Heart right ventricle (tissue), 16 donors: ENCODE data around the gene EVI5L. TPM values are rescaled to one million over a fixed set of nuclear protein-coding genes. Genes with fewer than 3 reads are reported as not detected.

Experiments used
- ATAC-seq, 8 donors: fragments of 200-7000 bp; cut with Tn5 transposase; one replicate each; pipeline ENCODE4 v1.9.1; 2020; ENCODE audit warnings: mild to moderate bottlenecking in 8 of 8, moderate library complexity in 8 of 8, moderate number of reproducible peaks in 1 of 8
- DNase-seq, 2 donors: peaks; one replicate each; pipeline ENCODE4 v3.0.0-alpha.2; 2020
- H3K27ac ChIP-seq, 10 donors: fragments of 200-600 bp; sonication (generic) in 2 of 10; one replicate each; pipeline versions ENCODE4 v1.5.0 to v1.8.0; 2020 to 2022; ENCODE audit warnings: mild to moderate bottlenecking in 3 of 10
- H3K27me3 ChIP-seq, 7 donors: fragments of 200-600 bp; one replicate each; pipeline ENCODE4 v1.8.0; 2021 to 2022; ENCODE audit warnings: mild to moderate bottlenecking in 2 of 7
- H3K36me3 ChIP-seq, 9 donors: fragments of 200-600 bp; sonication (generic) in 1 of 9; one replicate each; pipeline versions ENCODE4 v1.5.0 to v1.8.0; 2020 to 2022; ENCODE audit warnings: mild to moderate bottlenecking in 2 of 9
- H3K4me1 ChIP-seq, 9 donors: fragments of 200-600 bp; sonication (generic) in 1 of 9; one replicate each; pipeline versions ENCODE4 v1.5.0 to v1.8.0; 2020 to 2022; ENCODE audit warnings: mild to moderate bottlenecking in 4 of 9
- H3K4me3 ChIP-seq, 10 donors: fragments of 200-600 bp; sonication (generic) in 2 of 10; one replicate each; pipeline versions ENCODE4 v1.5.0 to v1.8.0; 2020 to 2022; ENCODE audit warnings: mild to moderate bottlenecking in 7 of 10, moderate library complexity in 2 of 10
- H3K9me3 ChIP-seq, 11 donors: fragments of 200-600 bp in 10 of 11; sonication (generic) in 2 of 11; one replicate each; pipeline versions ENCODE4 v1.5.0 to v1.8.0; 2013 to 2022; ENCODE audit warnings: mild to moderate bottlenecking in 2 of 11, control low read depth in 1 of 11, moderate library complexity in 1 of 11
- CTCF ChIP-seq, 9 donors: fragments of 200-600 bp; sonication (generic) in 2 of 9; IDR thresholded peaks; one replicate each; pipeline versions ENCODE4 v1.5.0 to v1.8.0; 2021 to 2022; ENCODE audit warnings: antibody characterized with exemption in 9 of 9, mild to moderate bottlenecking in 5 of 9, moderate library complexity in 1 of 9
- WGBS, 2 donors: extraction: QIAGEN DNeasy Blood & Tissue Kit; methylation state at CpG; one replicate each; pipeline ENCODE4 v1.1.7; 2013; ENCODE audit warnings: inconsistent platforms in 1 of 2; 5-methylcytosine and 5-hydroxymethylcytosine counted together
- intact Hi-C, 10 donors: fragments of 100-400 bp; cut with DNase I; formaldehyde crosslinking; loops; one replicate each; pipeline versions ENCODE4 v1.11.1 to v1.14.2; 2022
- polyA plus RNA-seq, 2 donors: library from polyadenylated mRNA; stranded (reverse); fragments of 200-250 nt; gene quantifications; one replicate each; pipeline ENCODE4 v1.2.3, GENCODE V29; 2013
- total RNA-seq, 10 donors: library from RNA; stranded (reverse); fragmentation: NEBNext Ultra II Directional in 3 of 10; extraction: Animal tissue kit (Norgen Biotek cat#: 25700) in 3 of 10; gene quantifications; one replicate each; pipeline versions ENCODE4 v1.2.1 to v1.2.4, GENCODE V29; 2021 to 2023
- donor health status: Arrhythmogenic right ventricular cardiomyopathy.
- donor health status: ischemic (EF 13 %, LVEDD 7.1; RV severe dilation, severe dysfunction).
- donor health status: healthy with polysubstance abuse.
- donor health status: DM: no; HTN: yes; CAD: no.
- donor health status: DM: no; HTN: no; CAD: no.
- donor health status: ischemic (EF 25% LVEDD 6.9; RV normal size, moderate dysfunction).
- donor health status: ischemic (EF 25% LVEDD 5.7; RV mildly dilated, moderate dysfunction).
- donor health status: healthy.
- donor health status: DM: yes; HTN: yes; CAD: no.
- donor health status: Ischemic cardiomyopathy.
- donor health status: ischemic (EF 35%, LVEDD 5.7; RV mildly dilated, moderate dysfunction).
- donor health status: nonischemic (EF 11% LVEDD 7.7; RV severe dilation, severe dysfunction).
- donor health status: DM: yes; HTN: yes; CAD: no.
- donor health status: PGD.
- donor health status: ischemic (EF 29% LVEDD 5.4; RV normal size, mild dysfunction).
- donor health status: nonischemic (EF 23%, LVEDD 6.1; RV moderate dilation, normal function).

EVI5L gene
- total and polyA plus RNA-seq, 12 donors = 12.9 to 26.3 (median 20.3) TPM

GRCh38 chr19:7902796-7903243, 72.8 kb downstream of the EVI5L start:
- H3K4me3 ChIP-seq = peak overlapping the region; percentile 27 to 96 (median 72)
- peaks cover 14 to 47% (median 32%) of the 10 kb centered on the region in 9 donors for H3K4me1 ChIP-seq
- TF ChIP-seq CTCF (IDR thresholded peaks at IDR 0.05) = peak in 1 of 9 donors; percentile 3

GRCh38 chr19:7903244-7904073, 73.4 kb downstream of the EVI5L start, which contains the start of gene MAP2K7:
Gene MAP2K7 (plus strand): TSS chr19:7903877. CDS start chr19:7903945, 68 bp downstream.
- WGBS, 2 donors = 0% methylated on average over 79 to 89 of the region's 89 CpGs
- DNase-seq = peak; percentile 100
- intact Hi-C loops = loop anchor here in 2 of 10 donors (1.0 to 5.0 kb wide), 2 partner anchors 17 to 51 kb away; partner anchors contain the start of gene SNAPC2 (in 1 of the 2)

More at GRCh38 chr19:7902796-7903243, 72.8 kb downstream of the EVI5L start:
- Histone ChIP-seq H3K36me3 (peaks cover 0 to 20% (median 0%) of the 10 kb centered on the region in 9 donors), H3K27me3 (peaks cover 0 to 5% (median 0%) of the 10 kb centered on the region in 7 donors), H3K9me3 (no peaks in the 10 kb centered on the region), H3K27ac (peak overlapping the region in 9 of 10 donors; percentile 72 to 92 (median 78))
- 11 to 20% methylated on average over 20 of the region's 20 CpGs for WGBS, 2 donors
- DNase-seq (no peak), ATAC-seq (no peak)
- intact Hi-C loops = loop anchor here in 2 of 10 donors (1.0 to 5.0 kb wide), 2 partner anchors 17 to 51 kb away; partner anchors contain the start of gene SNAPC2 (in 1 of the 2)

GRCh38 chr19:7904074-7905020, 74.3 kb downstream of the EVI5L start:
- Histone ChIP-seq H3K27me3 (peaks cover 0 to 5% (median 0%) of the 10 kb centered on the region in 7 donors), H3K36me3 (peaks cover 0 to 25% (median 0%) of the 10 kb centered on the region in 9 donors), H3K4me1 (peaks cover 14 to 62% (median 41%) of the 10 kb centered on the region in 9 donors), H3K27ac (peak overlapping the region; percentile 72 to 93 (median 85)), H3K9me3 (no peaks in the 10 kb centered on the region), H3K4me3 (peak overlapping the region; percentile 78 to 98 (median 88))
- ATAC-seq (peak; percentile 11 to 57 (median 28)), DNase-seq (no peak)
- intact Hi-C loops = loop anchor here in 1 of 10 donors (5.0 kb wide), 1 partner anchor 52 kb away; no protein-coding TSS in a partner anchor
- WGBS, 2 donors = 11 to 14% methylated on average over 46 to 65 of the region's 68 CpGs
- no peak for TF ChIP-seq CTCF (IDR thresholded peaks at IDR 0.05)

More at GRCh38 chr19:7903244-7904073, 73.4 kb downstream of the EVI5L start, which contains the start of gene MAP2K7:
- peaks cover 0 to 5% (median 0%) of the 10 kb centered on the region in 7 donors for H3K27me3 ChIP-seq
- no peaks in the 10 kb centered on the region for H3K9me3 ChIP-seq
- peaks cover 14 to 54% (median 38%) of the 10 kb centered on the region in 9 donors for H3K4me1 ChIP-seq
- H3K4me3 ChIP-seq = peak within 1 kb of the TSS; percentile 78 to 98 (median 88)
- H3K36me3 ChIP-seq = peaks cover 0 to 20% (median 0%) of the 10 kb centered on the region in 9 donors
- peak; percentile 86 to 96 (median 92) for ATAC-seq
- peak within 1 kb of the TSS; percentile 72 to 93 (median 85) for H3K27ac ChIP-seq
- TF ChIP-seq CTCF (IDR thresholded peaks at IDR 0.05) = peak in 8 of 9 donors; percentile 38 to 86 (median 64)
